Hepatocyte (in vitro differentiated cells): ENCODE measurements around the gene GPALPP1.

ENCODE experiments used
- CTCF ChIP-seq: fragments of 200-600 bp; sonication (generic); IDR thresholded peaks from 2 replicates; pipeline ENCODE4 v1.5.1; 2016; ENCODE audit warnings: antibody characterized with exemption, mild to moderate bottlenecking; ENCODE audit not compliant: poor library complexity
- EZH2 ChIP-seq: fragments of 200-600 bp; sonication (generic); IDR thresholded peaks from 2 replicates; pipeline ENCODE4 v1.6.1; 2016; ENCODE audit warnings: antibody characterized with exemption, mild to moderate bottlenecking, borderline replicate concordance
- EZH2phosphoT487 ChIP-seq: fragments of 200-600 bp; sonication (generic); IDR thresholded peaks from one replicate; pipeline ENCODE4 v1.6.1; 2018; ENCODE audit warnings: antibody characterized with exemption, mild to moderate bottlenecking, low read depth, moderate library complexity; ENCODE audit not compliant: unreplicated experiment, severe bottlenecking

GRCh38 chr13:45015300-45015699 lies 26.0 kb downstream of the GPALPP1 start:
- no peak for TF ChIP-seq CTCF
- TF ChIP-seq EZH2phosphoT487 = no peak
- no peak for TF ChIP-seq EZH2
